GM21529 (cell line): ENCODE data around the gene FCF1.

ENCODE experiments used
- ATAC-seq: cut with Tn5 transposase; IDR thresholded peaks from one replicate; pipeline ENCODE4 v1.9.1; 2021; ENCODE audit not compliant: unreplicated experiment

Gene FCF1

GRCh38 chr14:74762917-74763802 is 50.2 kb downstream of the FCF1 start, which contains the start of gene YLPM1:
Gene YLPM1 (plus strand): TSS chr14:74763316. CDS start chr14:74763490, 174 bp downstream.
- peak; percentile 90 for ATAC-seq

DNA sequence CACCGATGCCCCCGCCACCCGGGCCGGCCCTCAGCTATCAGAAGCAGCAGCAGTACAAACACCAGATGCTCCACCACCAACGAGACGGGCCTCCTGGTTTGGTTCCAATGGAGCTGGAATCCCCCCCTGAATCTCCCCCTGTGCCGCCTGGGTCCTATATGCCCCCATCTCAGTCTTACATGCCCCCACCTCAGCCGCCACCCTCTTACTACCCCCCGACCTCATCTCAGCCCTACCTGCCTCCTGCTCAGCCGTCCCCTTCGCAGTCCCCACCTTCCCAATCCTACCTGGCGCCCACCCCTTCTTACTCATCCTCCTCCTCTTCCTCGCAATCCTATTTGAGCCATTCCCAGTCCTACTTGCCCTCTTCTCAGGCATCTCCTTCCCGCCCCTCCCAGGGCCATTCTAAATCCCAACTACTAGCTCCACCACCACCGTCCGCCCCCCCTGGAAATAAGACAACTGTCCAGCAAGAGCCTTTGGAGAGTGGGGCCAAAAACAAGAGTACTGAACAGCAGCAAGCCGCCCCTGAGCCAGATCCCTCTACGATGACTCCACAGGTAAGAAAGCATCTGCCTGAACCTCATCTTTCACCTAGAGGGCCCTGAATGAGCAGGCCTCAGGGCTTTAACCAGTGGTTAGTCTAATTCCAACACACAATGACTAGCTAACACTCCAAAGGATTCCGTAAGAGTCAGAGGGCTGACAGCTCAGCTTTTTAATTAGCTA is 51.0 kb downstream of the FCF1 start:
- ATAC-seq = no peak

DNA sequence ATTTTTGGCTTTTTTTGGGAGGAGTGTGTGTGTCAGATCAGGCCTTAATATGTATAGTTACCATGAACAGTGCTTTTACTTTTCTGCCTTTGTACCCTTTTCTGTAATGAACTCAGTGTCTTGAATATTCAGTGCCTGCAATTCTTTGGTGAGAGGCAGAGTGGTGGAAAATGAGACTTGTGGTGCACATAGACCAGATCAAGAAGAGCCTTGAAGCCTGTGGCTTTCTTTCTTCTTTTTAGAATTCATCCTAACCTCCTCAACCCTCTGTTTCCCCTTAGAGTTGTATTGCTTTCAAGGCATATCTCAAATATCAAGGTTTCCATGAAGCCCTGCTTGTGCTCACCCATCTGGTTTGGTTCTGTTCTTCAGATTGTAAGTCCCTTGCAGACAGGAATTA is 52.8 kb downstream of the FCF1 start:
- ATAC-seq = no peak

DNA sequence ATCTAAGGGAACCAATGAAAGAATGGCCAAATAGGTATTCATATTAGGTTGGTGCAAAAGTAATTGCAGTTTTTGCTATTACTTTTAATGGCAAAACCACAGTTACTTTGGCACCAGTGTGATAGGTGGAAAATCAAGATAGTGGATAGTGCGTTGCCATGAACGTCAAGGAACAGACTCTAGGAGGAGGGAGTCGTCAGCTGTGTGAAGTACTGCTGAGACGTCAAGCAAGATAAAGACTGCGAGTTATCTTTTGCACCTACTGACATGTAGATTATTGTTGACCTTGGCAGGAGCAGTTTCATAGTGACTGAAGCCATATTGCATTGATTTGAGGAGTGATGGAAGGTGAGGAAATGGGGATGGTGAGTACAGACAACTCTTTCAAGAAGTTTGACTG is 58.5 kb downstream of the FCF1 start:
- ATAC-seq = no peak

GRCh38 chr14:74784634-74785033 is 71.7 kb downstream of the FCF1 start:
- no peak for ATAC-seq

DNA sequence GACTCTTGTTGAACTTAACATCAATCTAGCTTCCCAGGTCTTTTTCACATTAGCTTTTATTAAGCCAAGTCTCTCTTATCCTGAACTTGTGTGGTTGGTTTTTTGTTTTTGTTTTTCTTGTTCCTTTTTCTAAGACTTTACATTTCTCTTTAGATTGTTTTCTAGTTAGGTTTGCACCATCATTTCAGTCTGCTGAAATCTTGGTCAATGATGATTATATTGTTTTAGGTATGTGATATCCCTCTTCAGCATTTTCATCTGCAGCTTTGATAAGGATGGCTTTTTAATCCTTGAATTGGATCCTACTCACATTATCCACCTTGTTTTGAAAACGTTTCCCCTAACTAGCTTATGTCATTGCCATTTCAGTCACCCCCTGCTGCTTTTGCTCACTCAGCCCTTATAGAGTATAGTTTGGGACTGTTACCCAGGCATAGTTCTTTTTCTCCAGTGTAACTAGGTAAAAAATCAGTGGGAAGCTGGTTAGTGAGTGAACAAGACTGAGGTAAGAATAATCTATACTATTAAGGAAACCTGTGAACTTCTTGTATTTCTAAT is 72.2 kb downstream of the FCF1 start:
- ATAC-seq = no peak

- ATAC-seq = no peak
These were observed 73.9 kb downstream of the FCF1 start for GRCh38 chr14:74786796-74787315.
